Endometrial microvascular endothelial cells (primary cell): ENCODE data around the gene CCNY. TPM values are rescaled to one million over a fixed set of nuclear protein-coding genes. Genes with fewer than 3 reads are reported as not detected.

Source experiments
- in situ Hi-C: cut with HindIII; loops from 2 replicates; pipeline ENCODE4 v1.10.0; 2017; ENCODE audit warnings: low sequenced_read_pairs, low pct_unique_long_range_greater_than_20kb; ENCODE audit errors: inconsistent ontology term
- total RNA-seq: library from RNA; depleted of rRNA; stranded (reverse); fragments of >200 nt; gene quantifications from one replicate; pipeline ENCODE4 v1.2.3, GENCODE V29; 2015; ENCODE audit errors: inconsistent ontology term

The CCNY gene
- total RNA-seq, 1 donor from 2014 or later, result 54.7 TPM

DNA sequence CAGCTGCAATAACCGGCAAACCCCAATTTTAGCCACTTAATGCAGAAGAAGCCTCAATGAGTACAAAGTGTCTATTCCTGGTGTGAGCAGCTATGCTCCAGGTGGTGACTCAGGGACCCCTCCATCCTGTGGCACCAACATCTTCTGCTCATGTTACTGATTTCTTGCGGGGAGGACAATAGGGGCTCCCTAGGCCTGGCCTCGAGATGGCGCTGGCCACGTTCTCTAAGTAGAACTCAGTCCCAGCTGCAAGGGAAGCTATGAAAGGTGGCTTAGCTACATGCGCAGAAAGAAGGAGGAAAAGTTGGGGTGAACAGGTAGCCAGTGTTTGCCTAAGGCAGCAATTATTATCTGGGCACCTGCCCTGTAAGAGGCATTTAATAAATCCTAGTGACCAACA, 275.4 kb downstream of the CCNY start:
- in situ Hi-C loops, result no loop called here

DNA sequence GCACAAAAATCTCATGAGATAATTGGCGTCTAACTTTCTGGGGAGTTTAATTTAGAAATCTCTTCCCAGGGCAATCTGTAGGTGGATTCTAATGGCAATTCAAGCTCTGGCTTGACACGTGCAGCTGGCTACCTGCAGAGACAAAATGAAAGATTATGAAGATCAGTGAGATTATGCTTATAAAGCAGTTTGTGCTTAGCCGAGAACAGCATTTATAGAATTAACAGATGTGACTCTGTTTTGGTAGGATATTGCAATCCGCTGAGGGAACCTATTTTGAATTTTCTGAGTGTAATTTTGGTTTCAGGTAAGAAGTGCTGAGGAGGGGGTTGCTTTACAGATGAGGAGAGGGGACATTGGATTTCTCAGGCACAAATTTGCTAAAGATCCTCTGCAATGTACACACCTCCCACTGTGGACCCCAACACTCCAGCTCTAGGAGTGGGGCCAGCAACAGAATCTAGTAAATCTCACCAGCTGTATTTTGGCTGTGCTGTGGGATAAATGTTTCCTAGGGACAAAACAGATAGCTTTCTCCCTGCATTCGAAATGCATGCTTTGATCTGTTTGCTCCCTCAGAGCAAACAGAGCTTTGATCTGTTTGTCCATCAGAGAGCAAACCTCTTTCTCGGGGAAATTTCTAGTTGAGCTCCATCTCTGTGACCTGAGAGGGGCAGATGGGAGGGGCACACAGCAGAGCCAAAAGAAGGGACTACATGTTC, 276.2 kb downstream of the CCNY start:
- in situ Hi-C loops, result no loop called here

DNA sequence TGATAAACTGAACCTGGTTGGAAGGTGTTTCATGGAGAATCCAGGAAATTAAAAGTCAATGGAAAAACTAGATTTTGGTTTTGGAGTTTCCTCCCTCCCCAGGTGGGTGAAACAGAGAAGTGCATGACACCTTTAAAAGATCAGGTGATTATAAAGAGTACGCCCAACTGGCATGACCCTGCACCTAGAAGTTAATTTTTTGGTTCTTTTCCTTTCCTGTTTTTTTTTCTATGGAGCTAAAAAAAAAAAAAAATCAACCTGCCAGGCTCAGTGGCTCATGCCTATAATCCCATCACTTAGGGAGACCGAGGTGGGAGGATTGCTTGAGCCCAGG, 276.8 kb downstream of the CCNY start:
- in situ Hi-C loops, result no loop called here

DNA sequence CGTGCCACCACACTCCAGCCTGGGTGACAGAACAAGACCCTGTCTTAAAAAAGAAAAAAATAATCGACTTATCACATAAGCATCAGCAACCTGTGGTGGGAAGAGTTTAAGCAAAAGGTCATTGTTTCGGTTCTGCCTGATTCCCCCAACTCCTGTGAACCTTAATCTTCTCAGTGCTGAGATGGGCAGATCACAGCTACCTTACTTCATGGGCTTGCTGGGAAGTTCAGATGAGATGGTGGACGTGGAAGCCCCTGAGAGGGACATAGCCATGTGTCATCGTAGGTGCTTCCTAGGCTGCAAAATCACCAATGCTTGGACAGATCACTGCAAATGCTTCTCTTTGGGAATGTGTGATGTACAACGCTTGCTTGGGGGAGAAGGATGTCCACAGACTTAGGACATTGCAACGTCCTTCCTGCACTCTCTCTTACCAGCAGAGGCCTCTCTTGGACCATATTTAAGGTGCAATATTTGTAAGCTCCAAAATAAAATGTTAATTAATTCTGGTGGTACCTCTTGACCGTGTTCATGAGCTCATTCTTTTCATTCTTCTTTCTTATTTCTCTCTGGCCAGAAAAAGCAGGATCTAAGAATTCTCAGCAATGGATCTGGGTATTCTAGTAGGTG, 277.4 kb downstream of the CCNY start:
- in situ Hi-C loops, result no loop called here

DNA sequence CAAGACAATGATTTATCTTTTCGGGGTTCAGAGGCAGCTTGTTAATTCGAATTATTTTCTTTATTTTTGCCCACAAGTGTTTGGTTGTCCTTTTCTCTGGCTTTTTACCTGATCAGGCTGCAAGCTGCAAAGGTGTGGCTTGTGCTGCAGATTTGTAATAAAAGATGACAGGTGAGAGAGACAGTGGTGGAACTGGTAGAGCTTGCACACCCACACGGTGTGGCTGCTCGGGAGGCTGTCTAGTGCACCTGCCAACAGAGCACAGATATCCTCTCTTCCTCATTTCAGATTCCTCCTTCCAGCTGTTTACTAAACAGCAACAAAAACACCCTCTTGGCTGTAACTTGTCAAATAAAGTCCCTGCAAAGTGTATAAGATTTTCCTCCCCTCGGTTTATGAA, 278.0 kb downstream of the CCNY start:
- in situ Hi-C loops, result no loop called here

Other genes starting within 250 kb of the CCNY start
- gene CUL2, start 246.2 kb upstream of the CCNY start, total RNA-seq, result 37.5 TPM
- 82.3 TPM for gene CREM, start 209.7 kb upstream of the CCNY start, total RNA-seq